A673 (cell line): ENCODE data around the gene SH2D6.

Experiments
- CTCF ChIP-seq: fragments of 300-800, 200-600 bp; sonication (generic); conservative IDR thresholded peaks from 2 replicates; pipeline ENCODE4 v1.5.1; 2017; ENCODE audit warnings: low read depth, mild to moderate bottlenecking, antibody characterized with exemption, low read length, moderate library complexity, mixed read lengths
- EZH2 ChIP-seq: fragments of 200-600 bp; sonication (generic); IDR thresholded peaks from 2 replicates; pipeline ENCODE4 v1.6.1; 2017; ENCODE audit warnings: borderline replicate concordance, low read depth, mild to moderate bottlenecking, mixed read lengths, antibody characterized with exemption, low read length; ENCODE audit not compliant: poor library complexity, severe bottlenecking

GRCh38 chr2:85468096-85468703, 49.7 kb downstream of the SH2D6 start:
- TF ChIP-seq CTCF, result no peak
- no peak for TF ChIP-seq EZH2
